Endothelial cell (in vitro differentiated cells): ENCODE data around the gene NAV2. TPM values are rescaled to one million over a fixed set of nuclear protein-coding genes. Genes with fewer than 3 reads are reported as not detected.

Experiments used
- DNase-seq: peaks from one replicate; pipeline ENCODE4 v3.0.0; 2021; ENCODE audit warnings: low spot score
- H3K27ac Mint-ChIP-seq: one replicate; pipeline ENCODE4 v1.8.0; 2021; ENCODE audit warnings: mixed read lengths, inconsistent platforms; ENCODE audit not compliant: unreplicated experiment
- H3K27me3 Mint-ChIP-seq: one replicate; pipeline ENCODE4 v1.8.0; 2021; ENCODE audit warnings: mild to moderate bottlenecking, moderate library complexity, mixed read lengths, inconsistent platforms; ENCODE audit not compliant: unreplicated experiment
- H3K36me3 Mint-ChIP-seq: one replicate; pipeline ENCODE4 v1.8.0; 2021; ENCODE audit warnings: mild to moderate bottlenecking, low read depth, mixed read lengths, inconsistent platforms; ENCODE audit not compliant: unreplicated experiment
- H3K4me1 Mint-ChIP-seq: one replicate; pipeline ENCODE4 v1.8.0; 2021; ENCODE audit warnings: mild to moderate bottlenecking, mixed read lengths, inconsistent platforms; ENCODE audit not compliant: unreplicated experiment
- H3K4me3 Mint-ChIP-seq: one replicate; pipeline ENCODE4 v1.8.0; 2021; ENCODE audit warnings: mild to moderate bottlenecking, mixed read lengths, inconsistent platforms; ENCODE audit not compliant: unreplicated experiment
- H3K9me3 Mint-ChIP-seq: one replicate; pipeline ENCODE4 v1.8.0; 2021; ENCODE audit warnings: mixed read lengths, inconsistent platforms; ENCODE audit not compliant: unreplicated experiment
- CTCF ChIP-seq: fragments of 200-600 bp; sonication (generic); IDR thresholded peaks from one replicate; pipeline ENCODE4 v1.5.0; 2021; ENCODE audit warnings: antibody characterized with exemption; ENCODE audit not compliant: unreplicated experiment
- total RNA-seq: library from RNA; stranded (reverse); fragmentation: NEBNext Ultra II Directional; extraction: Animal tissue kit (Norgen Biotek cat#: 25700); gene quantifications from one replicate; pipeline ENCODE4 v1.2.1, GENCODE V29; 2021; ENCODE audit not compliant: unreplicated experiment

Gene NAV2
- total RNA-seq, 1 donor from 2014 or later = 15.6 TPM

DNA sequence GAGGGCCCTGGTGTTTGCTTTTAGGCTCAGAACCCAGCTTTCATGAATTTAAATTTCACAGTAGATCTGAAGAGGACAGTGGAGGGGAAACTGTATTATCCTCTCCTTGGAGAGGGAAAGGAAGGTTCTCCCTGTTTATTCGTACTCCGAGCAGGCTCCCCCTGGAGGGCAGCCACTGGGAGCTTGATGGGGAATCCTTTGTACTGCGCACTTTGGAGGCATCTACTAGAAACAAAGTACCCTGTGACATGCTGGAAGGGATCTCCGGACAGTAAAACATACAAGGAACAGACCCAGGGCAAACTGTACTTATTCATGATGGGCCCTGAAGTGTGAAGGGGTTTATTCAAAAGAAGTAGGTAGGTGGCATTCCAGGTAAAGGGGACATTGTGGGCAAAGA, 27.2 kb downstream of the NAV2 start:
- Mint-ChIP-seq H3K9me3 (no peaks in the 10 kb centered on the region), H3K27ac (no peak overlapping the region)
- DNase-seq = peak; percentile 40

GRCh38 chr11:19740586-19740985, 27.9 kb downstream of the NAV2 start:
- Mint-ChIP-seq H3K27me3 (no peaks in the 10 kb centered on the region), H3K4me1 (peaks cover 3% of the 10 kb centered on the region), H3K27ac (no peak overlapping the region), H3K36me3 (no peaks in the 10 kb centered on the region), H3K9me3 (no peaks in the 10 kb centered on the region), H3K4me3 (no peak overlapping the region)
- no peak for DNase-seq
- no peak for TF ChIP-seq CTCF

More for the DNA sequence above, 27.2 kb downstream of the NAV2 start:
- H3K4me1 Mint-ChIP-seq = peaks cover 3% of the 10 kb centered on the region
- H3K36me3 Mint-ChIP-seq = no peaks in the 10 kb centered on the region
- no peak overlapping the region for H3K4me3 Mint-ChIP-seq
- TF ChIP-seq CTCF = peak; percentile 24
- no peaks in the 10 kb centered on the region for H3K27me3 Mint-ChIP-seq

- no peak overlapping the region for H3K4me3 Mint-ChIP-seq
- H3K27ac Mint-ChIP-seq = no peak overlapping the region
- peaks cover 3% of the 10 kb centered on the region for H3K4me1 Mint-ChIP-seq
- peak; percentile 82 for DNase-seq
- no peaks in the 10 kb centered on the region for H3K36me3 Mint-ChIP-seq
- TF ChIP-seq CTCF = peak; percentile 87
- H3K9me3 Mint-ChIP-seq = no peaks in the 10 kb centered on the region
- H3K27me3 Mint-ChIP-seq = no peaks in the 10 kb centered on the region
These were observed 30.1 kb downstream of the NAV2 start for GRCh38 chr11:19742588-19743292.

DNA sequence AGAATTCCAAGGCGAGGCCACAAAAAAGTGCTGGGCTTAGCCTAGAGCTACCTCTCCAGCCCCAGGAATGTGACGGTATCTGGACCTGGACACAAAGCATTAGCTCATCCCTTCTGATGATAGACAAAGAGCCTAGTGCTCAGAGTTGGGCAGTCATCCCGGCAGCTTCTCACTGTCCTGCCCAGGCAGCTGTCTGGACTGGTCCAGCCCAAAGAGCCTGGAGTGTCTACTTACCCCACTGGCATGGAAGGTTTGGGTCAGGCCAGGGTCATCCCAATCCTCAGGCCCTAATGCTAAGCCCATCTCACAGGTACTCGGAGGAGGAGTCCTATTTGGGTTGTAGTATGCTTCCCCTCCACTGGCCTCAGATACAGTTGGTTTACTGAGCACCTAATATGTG, 31.0 kb downstream of the NAV2 start:
- no peaks in the 10 kb centered on the region for H3K27me3 Mint-ChIP-seq
- no peaks in the 10 kb centered on the region for H3K36me3 Mint-ChIP-seq
- no peaks in the 10 kb centered on the region for H3K9me3 Mint-ChIP-seq
- no peak overlapping the region for H3K27ac Mint-ChIP-seq
- H3K4me3 Mint-ChIP-seq = no peak overlapping the region
- peaks cover 3% of the 10 kb centered on the region for H3K4me1 Mint-ChIP-seq
- TF ChIP-seq CTCF = no peak
- no peak for DNase-seq

- no peaks in the 10 kb centered on the region for H3K9me3 Mint-ChIP-seq
- peaks cover 3% of the 10 kb centered on the region for H3K4me1 Mint-ChIP-seq
- H3K27me3 Mint-ChIP-seq = no peaks in the 10 kb centered on the region
- DNase-seq = no peak
- H3K27ac Mint-ChIP-seq = no peak overlapping the region
- no peak for TF ChIP-seq CTCF
- H3K4me3 Mint-ChIP-seq = no peak overlapping the region
- no peaks in the 10 kb centered on the region for H3K36me3 Mint-ChIP-seq
These were observed 31.5 kb downstream of the NAV2 start for GRCh38 chr11:19744130-19744529.
